ENCODE results near the gene NUCKS1. TPM values are rescaled to one million over a fixed set of nuclear protein-coding genes. Genes with fewer than 3 reads are reported as not detected.

The NUCKS1 gene
- total RNA-seq, 1 experiment from 2014 or later, result 319 TPM

- Histone ChIP-seq H3K27me3 (ENCODE audit: insufficient read depth, low read depth) (no peaks in the 10 kb centered on the region), H4K20me1 (ENCODE audit: insufficient read depth) (no peaks in the 10 kb centered on the region), H3K9me3 (ENCODE audit: insufficient read depth, low read depth) (no peaks in the 10 kb centered on the region), H3K79me2 (ENCODE audit: low read depth) (no peaks in the 10 kb centered on the region), H2AFZ (no peak overlapping the region), H3K36me3 (ENCODE audit: low read depth) (no peaks in the 10 kb centered on the region), H3K4me2 (no peak overlapping the region), H3F3A (ENCODE audit: insufficient read depth, low read depth) (no peaks in the 10 kb centered on the region), H3K4me1 (replicated peaks; ENCODE audit: insufficient read depth) (no peaks in the 10 kb centered on the region), H3K4me3 (no peak overlapping the region), H3K9me2 (ENCODE audit: insufficient read depth) (no peaks in the 10 kb centered on the region), H3K27ac (no peak overlapping the region)
- POLR2A ChIA-PET (ENCODE audit: unreplicated experiment), result no interaction called here
- DNase-seq, result no peak
- CTCF ChIA-PET, result interaction anchor here (0.5 kb wide), 1 partner anchor 170 kb away, joined by 3 read pairs; no protein-coding TSS in a partner anchor
- intact Hi-C loops (cut with micrococcal nuclease; ENCODE audit: unreplicated experiment), result no loop called here
- TF ChIP-seq, protein P1, sequence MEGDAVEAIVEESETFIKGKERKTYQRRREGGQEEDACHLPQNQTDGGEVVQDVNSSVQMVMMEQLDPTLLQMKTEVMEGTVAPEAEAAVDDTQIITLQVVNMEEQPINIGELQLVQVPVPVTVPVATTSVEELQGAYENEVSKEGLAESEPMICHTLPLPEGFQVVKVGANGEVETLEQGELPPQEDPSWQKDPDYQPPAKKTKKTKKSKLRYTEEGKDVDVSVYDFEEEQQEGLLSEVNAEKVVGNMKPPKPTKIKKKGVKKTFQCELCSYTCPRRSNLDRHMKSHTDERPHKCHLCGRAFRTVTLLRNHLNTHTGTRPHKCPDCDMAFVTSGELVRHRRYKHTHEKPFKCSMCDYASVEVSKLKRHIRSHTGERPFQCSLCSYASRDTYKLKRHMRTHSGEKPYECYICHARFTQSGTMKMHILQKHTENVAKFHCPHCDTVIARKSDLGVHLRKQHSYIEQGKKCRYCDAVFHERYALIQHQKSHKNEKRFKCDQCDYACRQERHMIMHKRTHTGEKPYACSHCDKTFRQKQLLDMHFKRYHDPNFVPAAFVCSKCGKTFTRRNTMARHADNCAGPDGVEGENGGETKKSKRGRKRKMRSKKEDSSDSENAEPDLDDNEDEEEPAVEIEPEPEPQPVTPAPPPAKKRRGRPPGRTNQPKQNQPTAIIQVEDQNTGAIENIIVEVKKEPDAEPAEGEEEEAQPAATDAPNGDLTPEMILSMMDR (conservative IDR thresholded peaks at IDR 0.05), result no peak
- TF ChIP-seq EZH2 (IDR thresholded peaks at IDR 0.05; ENCODE audit: low read depth), result no peak
- no TSS peak for BruUV-seq (replicated peaks)
Measured at GRCh38 chr1:205782627-205783432, 32.8 kb upstream of the NUCKS1 start.

- Histone ChIP-seq H3K27me3 (ENCODE audit: insufficient read depth, low read depth) (no peaks in the 10 kb centered on the region), H3F3A (ENCODE audit: insufficient read depth, low read depth) (no peaks in the 10 kb centered on the region), H3K79me2 (ENCODE audit: low read depth) (no peaks in the 10 kb centered on the region), H3K9me3 (ENCODE audit: insufficient read depth, low read depth) (no peaks in the 10 kb centered on the region), H3K4me2 (no peak overlapping the region), H3K4me1 (replicated peaks; ENCODE audit: insufficient read depth) (peaks cover 8% of the 10 kb centered on the region), H3K4me3 (no peak overlapping the region), H2AFZ (no peak overlapping the region), H4K20me1 (ENCODE audit: insufficient read depth) (no peaks in the 10 kb centered on the region), H3K27ac (no peak overlapping the region), H3K36me3 (ENCODE audit: low read depth) (no peaks in the 10 kb centered on the region), H3K9me2 (ENCODE audit: insufficient read depth) (no peaks in the 10 kb centered on the region)
- intact Hi-C loops (cut with micrococcal nuclease; ENCODE audit: unreplicated experiment), result no loop called here
- ChIA-PET POLR2A (ENCODE audit: unreplicated experiment) (no interaction called here), CTCF (no interaction called here)
- TF ChIP-seq, protein P1 (conservative IDR thresholded peaks at IDR 0.05), result no peak
- no peak for TF ChIP-seq EZH2 (IDR thresholded peaks at IDR 0.05; ENCODE audit: low read depth)
- no peak for DNase-seq
- BruUV-seq (replicated peaks), result no TSS peak
Measured at GRCh38 chr1:205780335-205780734, 30.4 kb upstream of the NUCKS1 start.

GRCh38 chr1:205777994-205778393 lies 28.0 kb upstream of the NUCKS1 start:
- intact Hi-C loops (cut with micrococcal nuclease; ENCODE audit: unreplicated experiment), result no loop called here
- DNase-seq, result no peak
- no peak overlapping the region for H3K27ac ChIP-seq
- H4K20me1 ChIP-seq (ENCODE audit: insufficient read depth), result no peaks in the 10 kb centered on the region
- no peaks in the 10 kb centered on the region for H3K9me3 ChIP-seq (ENCODE audit: insufficient read depth, low read depth)
- no peak overlapping the region for H2AFZ ChIP-seq
- no peaks in the 10 kb centered on the region for H3K27me3 ChIP-seq (ENCODE audit: insufficient read depth, low read depth)
- H3K4me2 ChIP-seq, result no peak overlapping the region
- peaks cover 8% of the 10 kb centered on the region for H3K4me1 ChIP-seq (replicated peaks; ENCODE audit: insufficient read depth)
- no peaks in the 10 kb centered on the region for H3K36me3 ChIP-seq (ENCODE audit: low read depth)
- TF ChIP-seq, protein P1 (conservative IDR thresholded peaks at IDR 0.05), result no peak
- TF ChIP-seq EZH2 (IDR thresholded peaks at IDR 0.05; ENCODE audit: low read depth), result no peak
- BruUV-seq (replicated peaks), result no TSS peak
- H3K4me3 ChIP-seq, result no peak overlapping the region
- H3K9me2 ChIP-seq (ENCODE audit: insufficient read depth), result no peaks in the 10 kb centered on the region
- H3K79me2 ChIP-seq (ENCODE audit: low read depth), result no peaks in the 10 kb centered on the region
- ChIA-PET CTCF (no interaction called here), POLR2A (ENCODE audit: unreplicated experiment) (no interaction called here)
- H3F3A ChIP-seq (ENCODE audit: insufficient read depth, low read depth), result no peaks in the 10 kb centered on the region

Measured in PC-9 (cell line).